H1 (cell line): ENCODE measurements around the gene VAMP3. TPM values are rescaled to one million over a fixed set of nuclear protein-coding genes. Genes with fewer than 3 reads are reported as not detected.

Experiments used
- CHD2 ChIP-seq: IDR thresholded peaks from 2 replicates; pipeline ENCODE4 v1.6.1; 2012; ENCODE audit warnings: low read length, improper control_type of control experiment
- polyA plus RNA-seq, 7 experiments: library from polyadenylated mRNA; depleted of rRNA in 3 of 7; stranded (reverse) in 5 of 7; unstranded in 2 of 7; fragments of >200 nt in 5 of 7; fragments of 200-250 nt in 2 of 7; gene quantifications; 1 replicate in 5 of 7; 2 replicates in 1 of 7; 4 replicates in 1 of 7; pipeline versions ENCODE4 v1.2.1 to v1.2.3, GENCODE V29; 2011 to 2013; ENCODE audit warnings: missing spikeins in 2 of 7, mixed read lengths in 2 of 7
- total RNA-seq: library from RNA; stranded (reverse); fragmentation: NEBNext Ultra II Directional; extraction: Animal tissue kit (Norgen Biotek cat#: 25700); gene quantifications from 2 replicates; pipeline ENCODE4 v1.2.1, GENCODE V29; 2021

VAMP3 gene
- total and polyA plus RNA-seq, 2 of the 8 experiments (the other 6 are each of a cell fraction or from before 2014, with no cell fraction given): 27.9 to 36.7 TPM

GRCh38 chr1:7811476-7811875, 40.4 kb downstream of the VAMP3 start (continued):
- TF ChIP-seq CHD2: no peak
